Measurements from ENCODE around the gene KITLG. TPM values are rescaled to one million over a fixed set of nuclear protein-coding genes. Genes with fewer than 3 reads are reported as not detected.

The KITLG gene
- total RNA-seq, 1 donor from 2014 or later = 3.7 TPM

- Mint-ChIP-seq H3K27ac (ENCODE audit: unreplicated experiment) (no peak overlapping the region), H3K4me1 (ENCODE audit: low read depth) (no peaks in the 10 kb centered on the region), H3K27me3 (ENCODE audit: low read depth) (no peaks in the 10 kb centered on the region)
Observed at GRCh38 chr12:88562846-88563582, 17.3 kb downstream of the KITLG start.

GRCh38 chr12:88562151-88562550 is 18.1 kb downstream of the KITLG start:
- H3K4me3 Mint-ChIP-seq (ENCODE audit: unreplicated experiment) = no peak overlapping the region
- DNase-seq (ENCODE audit: low spot score) = no peak
- H3K27me3 Mint-ChIP-seq (ENCODE audit: low read depth) = no peaks in the 10 kb centered on the region
- H3K36me3 Mint-ChIP-seq (ENCODE audit: low read depth) = no peaks in the 10 kb centered on the region
- no peaks in the 10 kb centered on the region for H3K9me3 Mint-ChIP-seq (ENCODE audit: low read depth)
- no peak for TF ChIP-seq CTCF (IDR thresholded peaks at IDR 0.05)
- H3K4me1 Mint-ChIP-seq (ENCODE audit: low read depth) = no peaks in the 10 kb centered on the region
- no peak overlapping the region for H3K27ac Mint-ChIP-seq (ENCODE audit: unreplicated experiment)

More at GRCh38 chr12:88562846-88563582, 17.3 kb downstream of the KITLG start:
- no peaks in the 10 kb centered on the region for H3K36me3 Mint-ChIP-seq (ENCODE audit: low read depth)
- no peak for TF ChIP-seq CTCF (IDR thresholded peaks at IDR 0.05)
- H3K4me3 Mint-ChIP-seq (ENCODE audit: unreplicated experiment) = no peak overlapping the region
- no peak for DNase-seq (ENCODE audit: low spot score)
- H3K9me3 Mint-ChIP-seq (ENCODE audit: low read depth) = no peaks in the 10 kb centered on the region

GRCh38 chr12:88559772-88560171 is 20.5 kb downstream of the KITLG start:
- DNase-seq (ENCODE audit: low spot score) = no peak
- Mint-ChIP-seq H3K36me3 (ENCODE audit: low read depth) (no peaks in the 10 kb centered on the region), H3K9me3 (ENCODE audit: low read depth) (no peaks in the 10 kb centered on the region), H3K4me3 (ENCODE audit: unreplicated experiment) (no peak overlapping the region), H3K27me3 (ENCODE audit: low read depth) (no peaks in the 10 kb centered on the region), H3K4me1 (ENCODE audit: low read depth) (no peaks in the 10 kb centered on the region), H3K27ac (ENCODE audit: unreplicated experiment) (no peak overlapping the region)
- TF ChIP-seq CTCF (IDR thresholded peaks at IDR 0.05) = no peak

- Mint-ChIP-seq H3K9me3 (ENCODE audit: low read depth) (no peaks in the 10 kb centered on the region), H3K27me3 (ENCODE audit: low read depth) (no peaks in the 10 kb centered on the region), H3K36me3 (ENCODE audit: low read depth) (no peaks in the 10 kb centered on the region), H3K4me1 (ENCODE audit: low read depth) (peaks cover 3% of the 10 kb centered on the region), H3K4me3 (ENCODE audit: unreplicated experiment) (no peak overlapping the region), H3K27ac (ENCODE audit: unreplicated experiment) (no peak overlapping the region)
- DNase-seq (ENCODE audit: low spot score) = no peak
- TF ChIP-seq CTCF (IDR thresholded peaks at IDR 0.05) = no peak
Observed at GRCh38 chr12:88559199-88559598, 21.1 kb downstream of the KITLG start.

- Mint-ChIP-seq H3K27me3 (ENCODE audit: low read depth) (no peaks in the 10 kb centered on the region), H3K4me3 (ENCODE audit: unreplicated experiment) (no peak overlapping the region), H3K27ac (ENCODE audit: unreplicated experiment) (no peak overlapping the region), H3K9me3 (ENCODE audit: low read depth) (no peaks in the 10 kb centered on the region), H3K4me1 (ENCODE audit: low read depth) (peaks cover 11% of the 10 kb centered on the region), H3K36me3 (ENCODE audit: low read depth) (no peaks in the 10 kb centered on the region)
- no peak for TF ChIP-seq CTCF (IDR thresholded peaks at IDR 0.05)
- no peak for DNase-seq (ENCODE audit: low spot score)
Observed at GRCh38 chr12:88558340-88558867, 21.9 kb downstream of the KITLG start.

All from chondrocyte (in vitro differentiated cells).